ENCODE results near the gene LRRC8C.

DNA sequence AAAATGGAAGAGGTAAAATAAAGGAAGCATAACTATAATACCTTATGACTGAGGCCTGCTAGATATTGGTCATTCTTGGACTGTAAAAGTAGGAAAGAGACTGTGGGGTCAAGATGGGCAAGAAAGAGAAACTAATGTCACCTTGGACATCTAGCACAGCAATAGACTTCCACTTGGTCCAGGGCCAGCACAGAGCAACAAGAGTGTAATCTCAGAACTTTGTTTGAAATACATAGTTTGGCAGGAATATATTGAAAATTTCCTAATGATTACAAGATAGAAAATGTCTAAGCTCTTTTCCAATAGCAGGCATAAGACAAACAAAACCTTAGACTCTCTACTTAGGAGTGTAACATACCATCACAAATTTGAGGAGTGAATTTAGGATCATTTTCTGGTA is 4.6 kb downstream of the LRRC8C start:
- TF ChIP-seq, protein P1, sequence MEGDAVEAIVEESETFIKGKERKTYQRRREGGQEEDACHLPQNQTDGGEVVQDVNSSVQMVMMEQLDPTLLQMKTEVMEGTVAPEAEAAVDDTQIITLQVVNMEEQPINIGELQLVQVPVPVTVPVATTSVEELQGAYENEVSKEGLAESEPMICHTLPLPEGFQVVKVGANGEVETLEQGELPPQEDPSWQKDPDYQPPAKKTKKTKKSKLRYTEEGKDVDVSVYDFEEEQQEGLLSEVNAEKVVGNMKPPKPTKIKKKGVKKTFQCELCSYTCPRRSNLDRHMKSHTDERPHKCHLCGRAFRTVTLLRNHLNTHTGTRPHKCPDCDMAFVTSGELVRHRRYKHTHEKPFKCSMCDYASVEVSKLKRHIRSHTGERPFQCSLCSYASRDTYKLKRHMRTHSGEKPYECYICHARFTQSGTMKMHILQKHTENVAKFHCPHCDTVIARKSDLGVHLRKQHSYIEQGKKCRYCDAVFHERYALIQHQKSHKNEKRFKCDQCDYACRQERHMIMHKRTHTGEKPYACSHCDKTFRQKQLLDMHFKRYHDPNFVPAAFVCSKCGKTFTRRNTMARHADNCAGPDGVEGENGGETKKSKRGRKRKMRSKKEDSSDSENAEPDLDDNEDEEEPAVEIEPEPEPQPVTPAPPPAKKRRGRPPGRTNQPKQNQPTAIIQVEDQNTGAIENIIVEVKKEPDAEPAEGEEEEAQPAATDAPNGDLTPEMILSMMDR (IDR thresholded peaks at IDR 0.05): no peak
- TF ChIP-seq POLR2A (IDR thresholded peaks at IDR 0.05): no peak
